Sigmoid colon (tissue), 4 donors: Measurements from ENCODE around the gene TASOR2.

Source experiments
- CTCF ChIP-seq, 4 experiments: fragments of 450-650 bp in 3 of 4; fragments of 200-600 bp in 1 of 4; IDR thresholded peaks; one replicate each; pipeline ENCODE4 v1.5.1; 2016 to 2019; ENCODE audit warnings: antibody characterized with exemption in 4 of 4, mild to moderate bottlenecking in 3 of 4, moderate library complexity in 2 of 4
- EP300 ChIP-seq, 4 donors: sonication (generic); formaldehyde crosslinking; IDR thresholded peaks; one replicate each; pipeline ENCODE4 v1.6.1; 2017; ENCODE audit warnings: antibody characterized with exemption in 4 of 4
- POLR2A ChIP-seq, 2 donors: fragments of 450-650 bp; IDR thresholded peaks; one replicate each; pipeline ENCODE4 v1.6.1; 2016; ENCODE audit warnings: antibody characterized with exemption in 2 of 2, mild to moderate bottlenecking in 2 of 2, moderate library complexity in 2 of 2
- POLR2AphosphoS5 ChIP-seq, 4 donors: sonication (generic); formaldehyde crosslinking; IDR thresholded peaks; one replicate each; pipeline ENCODE4 v1.6.1; 2017; ENCODE audit warnings: antibody characterized with exemption in 4 of 4

GRCh38 chr10:5670662-5671375 lies 13.8 kb upstream of the TASOR2 start:
- no peak for TF ChIP-seq CTCF (IDR thresholded peaks at IDR 0.05)
- TF ChIP-seq POLR2AphosphoS5 (IDR thresholded peaks at IDR 0.05) = no peak
- no peak for TF ChIP-seq EP300 (IDR thresholded peaks at IDR 0.05)
- no peak for TF ChIP-seq POLR2A (IDR thresholded peaks at IDR 0.05)
